Dedifferentiated amniotic fluid mesenchymal stem cell (primary cell): ENCODE data around the gene NDUFS7.
"Not testable (repeated sequence)": the region's sequence is repeated elsewhere in the genome, so short reads cannot be mapped to it uniquely, and the experiment has no call there.

Experiments
- DNase-seq: peaks from one replicate; pipeline ENCODE4 v3.0.0-alpha.2; 2016; ENCODE audit errors: extremely low spot score

The NDUFS7 gene

GRCh38 chr19:1417681-1418495, 34.2 kb downstream of the NDUFS7 start:
- DNase-seq, result no peak

- no peak for DNase-seq
Measured at GRCh38 chr19:1418496-1418775, 34.7 kb downstream of the NDUFS7 start.

GRCh38 chr19:1418951-1419738, 35.4 kb downstream of the NDUFS7 start:
- DNase-seq, result no peak

GRCh38 chr19:1420085-1420484, 36.4 kb downstream of the NDUFS7 start:
- DNase-seq, result not testable (repeated sequence)

GRCh38 chr19:1420590-1420989, 36.9 kb downstream of the NDUFS7 start:
- no peak for DNase-seq

GRCh38 chr19:1421218-1421957, 37.7 kb downstream of the NDUFS7 start:
- no peak for DNase-seq

GRCh38 chr19:1421958-1422305, 38.2 kb downstream of the NDUFS7 start:
- no peak for DNase-seq

GRCh38 chr19:1422360-1422759, 38.7 kb downstream of the NDUFS7 start:
- DNase-seq, result no peak

- no peak for DNase-seq
Measured at GRCh38 chr19:1422943-1423342, 39.2 kb downstream of the NDUFS7 start.

- DNase-seq, result no peak
Measured at GRCh38 chr19:1423436-1424191, 39.9 kb downstream of the NDUFS7 start.

- no peak for DNase-seq
Measured at GRCh38 chr19:1424192-1424955, 40.7 kb downstream of the NDUFS7 start.

- DNase-seq, result no peak
Measured at GRCh38 chr19:1425102-1425837, 41.6 kb downstream of the NDUFS7 start.

GRCh38 chr19:1425902-1426301, 42.2 kb downstream of the NDUFS7 start:
- DNase-seq, result no peak

- no peak for DNase-seq
Measured at GRCh38 chr19:1426736-1427135, 43.0 kb downstream of the NDUFS7 start.

- DNase-seq, result no peak
Measured at GRCh38 chr19:1427221-1427920, 43.7 kb downstream of the NDUFS7 start.

- no peak for DNase-seq
Measured at GRCh38 chr19:1428738-1429391, 45.2 kb downstream of the NDUFS7 start.

GRCh38 chr19:1429750-1430149, 46.0 kb downstream of the NDUFS7 start:
- no peak for DNase-seq

- DNase-seq, result no peak
Measured at GRCh38 chr19:1430246-1430645, 46.5 kb downstream of the NDUFS7 start.

- DNase-seq, result no peak
Measured at GRCh38 chr19:1431759-1432506, 48.2 kb downstream of the NDUFS7 start.
